ENCODE measurements around the gene CPNE9. TPM values are rescaled to one million over a fixed set of nuclear protein-coding genes. Genes with fewer than 3 reads are reported as not detected.

Gene CPNE9
- total and polyA plus RNA-seq, 2 experiments from 2014 or later: 7.0 to 8.8 TPM

DNA sequence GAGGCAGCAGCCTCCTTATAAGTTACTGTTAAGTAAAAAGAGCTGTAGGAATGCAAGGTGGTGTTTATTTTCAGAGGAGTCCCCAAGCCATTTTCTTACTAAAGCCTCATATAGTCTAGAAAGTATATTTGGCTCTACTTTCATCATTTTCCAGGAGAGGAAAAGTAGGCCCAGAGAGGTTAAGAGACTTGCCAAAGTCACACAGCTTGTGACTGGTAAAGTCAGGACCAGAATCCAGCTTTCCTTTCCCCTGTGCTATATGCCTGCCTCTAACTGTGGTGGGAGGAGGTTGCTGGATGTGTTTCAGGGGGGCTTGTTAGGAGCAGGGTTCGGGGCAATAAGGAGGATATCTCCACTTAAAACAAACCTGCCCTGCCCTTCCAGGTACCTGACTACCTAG is 38.9 kb downstream of the CPNE9 start:
- Mint-ChIP-seq H3K27ac (no peak overlapping the region), H3K9me3 (no peaks in the 10 kb centered on the region), H3K36me3 (ENCODE audit: low read depth) (peaks cover 91% of the 10 kb centered on the region), H3K4me1 (no peaks in the 10 kb centered on the region), H3K4me3 (no peak overlapping the region), H3K27me3 (ENCODE audit: insufficient read depth, low read depth, poor library complexity) (peaks cover 7% of the 10 kb centered on the region)
- no peak overlapping the region for H3K4me3 ChIP-seq
- no peaks in the 10 kb centered on the region; the same call in 1 of the 2 replicates for H3F3A ChIP-seq (replicated peaks; ENCODE audit: low read depth)
- H3K4me1 ChIP-seq (ENCODE audit: insufficient read depth): no peaks in the 10 kb centered on the region
- peaks cover 9% of the 10 kb centered on the region for H4K20me1 ChIP-seq (replicated peaks; ENCODE audit: insufficient read depth)
- no peak overlapping the region for H2AFZ ChIP-seq
- H3K27me3 ChIP-seq (ENCODE audit: insufficient read depth): no peaks in the 10 kb centered on the region
- no peaks in the 10 kb centered on the region for H3K9me2 ChIP-seq (ENCODE audit: insufficient read depth)
- peaks cover 50% of the 10 kb centered on the region for H3K36me3 ChIP-seq (ENCODE audit: insufficient read depth)
- ATAC-seq (no peak), DNase-seq (ENCODE audit: low spot score) (no peak)
- no peak overlapping the region for H3K27ac ChIP-seq (ENCODE audit: low read depth)
- peaks cover under 1% of the 10 kb centered on the region; the same call in 1 of the 2 replicates for H3K79me2 ChIP-seq (replicated peaks; ENCODE audit: insufficient read depth)
- H3K4me2 ChIP-seq: no peak overlapping the region
- TF ChIP-seq, protein P1, sequence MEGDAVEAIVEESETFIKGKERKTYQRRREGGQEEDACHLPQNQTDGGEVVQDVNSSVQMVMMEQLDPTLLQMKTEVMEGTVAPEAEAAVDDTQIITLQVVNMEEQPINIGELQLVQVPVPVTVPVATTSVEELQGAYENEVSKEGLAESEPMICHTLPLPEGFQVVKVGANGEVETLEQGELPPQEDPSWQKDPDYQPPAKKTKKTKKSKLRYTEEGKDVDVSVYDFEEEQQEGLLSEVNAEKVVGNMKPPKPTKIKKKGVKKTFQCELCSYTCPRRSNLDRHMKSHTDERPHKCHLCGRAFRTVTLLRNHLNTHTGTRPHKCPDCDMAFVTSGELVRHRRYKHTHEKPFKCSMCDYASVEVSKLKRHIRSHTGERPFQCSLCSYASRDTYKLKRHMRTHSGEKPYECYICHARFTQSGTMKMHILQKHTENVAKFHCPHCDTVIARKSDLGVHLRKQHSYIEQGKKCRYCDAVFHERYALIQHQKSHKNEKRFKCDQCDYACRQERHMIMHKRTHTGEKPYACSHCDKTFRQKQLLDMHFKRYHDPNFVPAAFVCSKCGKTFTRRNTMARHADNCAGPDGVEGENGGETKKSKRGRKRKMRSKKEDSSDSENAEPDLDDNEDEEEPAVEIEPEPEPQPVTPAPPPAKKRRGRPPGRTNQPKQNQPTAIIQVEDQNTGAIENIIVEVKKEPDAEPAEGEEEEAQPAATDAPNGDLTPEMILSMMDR (conservative IDR thresholded peaks at IDR 0.05; ENCODE audit: low read depth in 2 of 2): no peak
- TF ChIP-seq, protein P2, sequence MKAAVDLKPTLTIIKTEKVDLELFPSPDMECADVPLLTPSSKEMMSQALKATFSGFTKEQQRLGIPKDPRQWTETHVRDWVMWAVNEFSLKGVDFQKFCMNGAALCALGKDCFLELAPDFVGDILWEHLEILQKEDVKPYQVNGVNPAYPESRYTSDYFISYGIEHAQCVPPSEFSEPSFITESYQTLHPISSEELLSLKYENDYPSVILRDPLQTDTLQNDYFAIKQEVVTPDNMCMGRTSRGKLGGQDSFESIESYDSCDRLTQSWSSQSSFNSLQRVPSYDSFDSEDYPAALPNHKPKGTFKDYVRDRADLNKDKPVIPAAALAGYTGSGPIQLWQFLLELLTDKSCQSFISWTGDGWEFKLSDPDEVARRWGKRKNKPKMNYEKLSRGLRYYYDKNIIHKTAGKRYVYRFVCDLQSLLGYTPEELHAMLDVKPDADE (IDR thresholded peaks at IDR 0.05): no peak
- no peak for TF ChIP-seq NANOG (IDR thresholded peaks at IDR 0.05; ENCODE audit: borderline replicate concordance)
- TF ChIP-seq JUNB (IDR thresholded peaks at IDR 0.05; ENCODE audit: unreplicated experiment): no peak
- TF ChIP-seq, protein P3, sequence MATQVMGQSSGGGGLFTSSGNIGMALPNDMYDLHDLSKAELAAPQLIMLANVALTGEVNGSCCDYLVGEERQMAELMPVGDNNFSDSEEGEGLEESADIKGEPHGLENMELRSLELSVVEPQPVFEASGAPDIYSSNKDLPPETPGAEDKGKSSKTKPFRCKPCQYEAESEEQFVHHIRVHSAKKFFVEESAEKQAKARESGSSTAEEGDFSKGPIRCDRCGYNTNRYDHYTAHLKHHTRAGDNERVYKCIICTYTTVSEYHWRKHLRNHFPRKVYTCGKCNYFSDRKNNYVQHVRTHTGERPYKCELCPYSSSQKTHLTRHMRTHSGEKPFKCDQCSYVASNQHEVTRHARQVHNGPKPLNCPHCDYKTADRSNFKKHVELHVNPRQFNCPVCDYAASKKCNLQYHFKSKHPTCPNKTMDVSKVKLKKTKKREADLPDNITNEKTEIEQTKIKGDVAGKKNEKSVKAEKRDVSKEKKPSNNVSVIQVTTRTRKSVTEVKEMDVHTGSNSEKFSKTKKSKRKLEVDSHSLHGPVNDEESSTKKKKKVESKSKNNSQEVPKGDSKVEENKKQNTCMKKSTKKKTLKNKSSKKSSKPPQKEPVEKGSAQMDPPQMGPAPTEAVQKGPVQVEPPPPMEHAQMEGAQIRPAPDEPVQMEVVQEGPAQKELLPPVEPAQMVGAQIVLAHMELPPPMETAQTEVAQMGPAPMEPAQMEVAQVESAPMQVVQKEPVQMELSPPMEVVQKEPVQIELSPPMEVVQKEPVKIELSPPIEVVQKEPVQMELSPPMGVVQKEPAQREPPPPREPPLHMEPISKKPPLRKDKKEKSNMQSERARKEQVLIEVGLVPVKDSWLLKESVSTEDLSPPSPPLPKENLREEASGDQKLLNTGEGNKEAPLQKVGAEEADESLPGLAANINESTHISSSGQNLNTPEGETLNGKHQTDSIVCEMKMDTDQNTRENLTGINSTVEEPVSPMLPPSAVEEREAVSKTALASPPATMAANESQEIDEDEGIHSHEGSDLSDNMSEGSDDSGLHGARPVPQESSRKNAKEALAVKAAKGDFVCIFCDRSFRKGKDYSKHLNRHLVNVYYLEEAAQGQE (IDR thresholded peaks at IDR 0.05; ENCODE audit: unreplicated experiment): no peak
- no peak for TF ChIP-seq CREB1 (CRISPR knock-in tag; IDR thresholded peaks at IDR 0.05; ENCODE audit: low read depth)
- no peak for TF ChIP-seq POLR2AphosphoS5 (IDR thresholded peaks at IDR 0.05; ENCODE audit: low read depth)
- TF ChIP-seq ZNF114 (CRISPR knock-in tag; IDR thresholded peaks at IDR 0.05): no peak
- TF ChIP-seq ZNF462 (CRISPR knock-in tag; IDR thresholded peaks at IDR 0.05): no peak
- no peak for TF ChIP-seq EZH2phosphoT487 (IDR thresholded peaks at IDR 0.05; ENCODE audit: unreplicated experiment)
- TF ChIP-seq ZNF331 (CRISPR knock-in tag; IDR thresholded peaks at IDR 0.05; ENCODE audit: low read depth): no peak
